ENCODE data around the gene TBPL1.

GRCh38 chr6:134016558-134016814 is 63.5 kb downstream of the TBPL1 start:
- no peak for TF ChIP-seq CTCF (IDR thresholded peaks at IDR 0.05)
- no peak for TF ChIP-seq EP300 (IDR thresholded peaks at IDR 0.05)
